OCI-LY7 (cell line): Measurements from ENCODE around the gene CPEB4. TPM values are rescaled to one million over a fixed set of nuclear protein-coding genes. Genes with fewer than 3 reads are reported as not detected.

Experiments
- BruUV-seq: library from RNA; stranded (reverse); fragments of 400-500 nt; replicated peaks from 2 replicates; lab custom pipeline; 2021; lab: Mats Ljungman, UMichigan
- CTCF ChIA-PET: fragments of 300-600 bp; sonication (Branson Sonifier 250); formaldehyde crosslinking; loops from one replicate; lab custom pipeline; 2022; ENCODE audit warnings: antibody characterized with exemption; ENCODE audit not compliant: unreplicated experiment; lab: Charles Lee
- POLR2A ChIA-PET: fragments of 300-600 bp; sonication (Branson Sonifier 250); formaldehyde crosslinking; loops from one replicate; lab custom pipeline; 2022; ENCODE audit warnings: antibody characterized with exemption; lab: Charles Lee
- DNase-seq: peaks from one replicate; pipeline ENCODE4 v3.0.0-alpha.2; 2015; ENCODE audit warnings: low spot score
- H2AFZ ChIP-seq: fragments of 200-600 bp; sonication (generic), shearing (Covaris generic); 2 replicates; pipeline ENCODE4 v1.6.1; 2014; ENCODE audit warnings: mild to moderate bottlenecking, antibody characterized with exemption, low read length, moderate library complexity
- H3K27ac ChIP-seq: fragments of 200-600 bp; sonication (generic); 2 replicates; pipeline ENCODE4 v1.5.1; 2014; ENCODE audit warnings: mixed run types, low read depth, mild to moderate bottlenecking, moderate library complexity, low read length, inconsistent platforms; ENCODE audit not compliant: poor library complexity, severe bottlenecking
- H3K36me3 ChIP-seq: fragments of 200-600 bp; sonication (generic); 2 replicates; pipeline ENCODE4 v1.6.1; 2014; ENCODE audit warnings: mild to moderate bottlenecking, antibody characterized with exemption, low read length, moderate library complexity, mixed read lengths; ENCODE audit not compliant: insufficient read depth
- H3K4me1 ChIP-seq: fragments of 200-600 bp; sonication (generic); 2 replicates; pipeline ENCODE4 v1.5.1; 2014; ENCODE audit warnings: mild to moderate bottlenecking, low read length; ENCODE audit not compliant: insufficient read depth, poor library complexity, severe bottlenecking
- H3K4me2 ChIP-seq: fragments of 200-600 bp; sonication (generic); 2 replicates; pipeline ENCODE4 v1.6.1; 2014; ENCODE audit warnings: mild to moderate bottlenecking, low read length
- H3K4me3 ChIP-seq: fragments of 200-600 bp; sonication (generic); 2 replicates; pipeline ENCODE4 v1.5.1; 2014; ENCODE audit warnings: mild to moderate bottlenecking, low read depth, low read length; ENCODE audit not compliant: poor library complexity, severe bottlenecking
- H3K79me2 ChIP-seq: fragments of 200-600 bp; sonication (generic); 2 replicates; pipeline ENCODE4 v1.6.1; 2016; ENCODE audit warnings: low read depth, mild to moderate bottlenecking, low read length, moderate library complexity, mixed read lengths; ENCODE audit not compliant: insufficient read depth
- H3K9me2 ChIP-seq: fragments of 200-600 bp; sonication (generic); 2 replicates; pipeline ENCODE4 v1.6.1; 2016; ENCODE audit warnings: mild to moderate bottlenecking, low read length, mixed read lengths; ENCODE audit not compliant: insufficient read depth
- H3K9me3 ChIP-seq: fragments of 200-600 bp; sonication (generic); 2 replicates; pipeline ENCODE4 v1.6.1; 2014; ENCODE audit warnings: mild to moderate bottlenecking, mixed run types, low read length, mixed read lengths
- H4K20me1 ChIP-seq: fragments of 200-600 bp; sonication (generic); 2 replicates; pipeline ENCODE4 v1.6.1; 2014; ENCODE audit warnings: mild to moderate bottlenecking, antibody characterized with exemption, low read length, moderate library complexity, mixed read lengths; ENCODE audit not compliant: insufficient read depth
- CTCF ChIP-seq: fragments of 200-600 bp; sonication (generic); conservative IDR thresholded peaks from 2 replicates; pipeline ENCODE4 v1.5.1; 2014; ENCODE audit warnings: mild to moderate bottlenecking, antibody characterized with exemption, low read length, moderate library complexity, mixed read lengths
- EZH2phosphoT487 ChIP-seq: fragments of 200-600 bp; sonication (generic); IDR thresholded peaks from 2 replicates; pipeline ENCODE4 v1.6.1; 2018; ENCODE audit warnings: low read depth, borderline replicate concordance, mild to moderate bottlenecking, mixed run types, antibody characterized with exemption, low read length, moderate library complexity, mixed read lengths
- intact Hi-C: fragments of 100-400 bp; cut with micrococcal nuclease; formaldehyde crosslinking; loops from one replicate; pipeline ENCODE4 v1.10.0; 2022; ENCODE audit not compliant: unreplicated experiment
- total RNA-seq, 2 experiments: library from RNA; depleted of rRNA in 1 of 2; stranded (reverse); fragments of >200 nt in 1 of 2; shearing (Covaris generic) in 1 of 2; gene quantifications; 2 replicates each; pipeline ENCODE4 v1.2.3, GENCODE V29; 2014 to 2022

Gene CPEB4
- total RNA-seq, 2 experiments from 2014 or later: 12.6 to 31.8 TPM

- H2AFZ ChIP-seq: no peak overlapping the region
- no peaks in the 10 kb centered on the region for H3K9me2 ChIP-seq
- peaks cover 12% of the 10 kb centered on the region for H3K4me1 ChIP-seq
- no peaks in the 10 kb centered on the region for H3K9me3 ChIP-seq
- no TSS peak for BruUV-seq
- ChIA-PET CTCF (no interaction called here), POLR2A (interaction anchor here (1.4 to 1.9 kb wide), 2 partner anchors 9 to 14 kb away, joined by 4 to 5 read pairs; no protein-coding TSS in a partner anchor)
- H3K27ac ChIP-seq: no peak overlapping the region
- H4K20me1 ChIP-seq: no peaks in the 10 kb centered on the region
- intact Hi-C loops: no loop called here
- no peak overlapping the region for H3K4me3 ChIP-seq
- no peak overlapping the region for H3K4me2 ChIP-seq
- TF ChIP-seq EZH2phosphoT487 (no peak), CTCF (no peak)
- no peaks in the 10 kb centered on the region for H3K36me3 ChIP-seq
- no peaks in the 10 kb centered on the region for H3K79me2 ChIP-seq
- DNase-seq: no peak
These were observed 26.1 kb upstream of the CPEB4 start for GRCh38 chr5:173862047-173862477.

GRCh38 chr5:173863359-173863758 lies 24.8 kb upstream of the CPEB4 start:
- Histone ChIP-seq H3K27ac (no peak overlapping the region), H3K36me3 (no peaks in the 10 kb centered on the region), H3K4me3 (no peak overlapping the region), H3K79me2 (no peaks in the 10 kb centered on the region), H2AFZ (no peak overlapping the region), H3K9me2 (no peaks in the 10 kb centered on the region), H3K4me2 (no peak overlapping the region), H3K4me1 (peaks cover 12% of the 10 kb centered on the region), H4K20me1 (no peaks in the 10 kb centered on the region), H3K9me3 (no peaks in the 10 kb centered on the region)
- POLR2A ChIA-PET: no interaction called here
- CTCF ChIA-PET: no interaction called here
- no peak for DNase-seq
- TF ChIP-seq CTCF: no peak
- intact Hi-C loops: no loop called here
- no TSS peak for BruUV-seq

- no peak overlapping the region for H3K4me2 ChIP-seq
These were observed 23.8 kb upstream of the CPEB4 start for GRCh38 chr5:173864126-173865050.

More at GRCh38 chr5:173864126-173865050, 23.8 kb upstream of the CPEB4 start:
- Histone ChIP-seq H2AFZ (no peak overlapping the region), H3K9me3 (no peaks in the 10 kb centered on the region), H3K27ac (no peak overlapping the region), H3K36me3 (no peaks in the 10 kb centered on the region), H3K4me1 (peaks cover 10% of the 10 kb centered on the region), H3K9me2 (no peaks in the 10 kb centered on the region), H3K79me2 (no peaks in the 10 kb centered on the region), H4K20me1 (no peaks in the 10 kb centered on the region), H3K4me3 (no peak overlapping the region)
- DNase-seq: no peak
- TF ChIP-seq EZH2phosphoT487 (no peak), CTCF (no peak)
- ChIA-PET POLR2A (interaction anchor here (0.6 to 1.7 kb wide), 4 partner anchors 20 to 209 kb away, joined by 3 to 5 read pairs (median 4); no protein-coding TSS in a partner anchor), CTCF (interaction anchor here (0.9 kb wide), 1 partner anchor 220 kb away, joined by 4 read pairs; no protein-coding TSS in a partner anchor)
- intact Hi-C loops: no loop called here
- BruUV-seq: no TSS peak
